CD14-positive monocyte (primary cell): Measurements from ENCODE around the gene UNC119B. TPM values are rescaled to one million over a fixed set of nuclear protein-coding genes. Genes with fewer than 3 reads are reported as not detected.

Experiments
- DNase-seq, 3 donors: peaks; one replicate each; pipeline ENCODE4 v3.0.0-alpha.2; 2011 to 2022
- H2AFZ ChIP-seq: 2 replicates; pipeline ENCODE4 v1.6.0; 2012; ENCODE audit warnings: mild to moderate bottlenecking, low read depth, low read length, inconsistent platforms; ENCODE audit not compliant: insufficient read depth, poor library complexity, severe bottlenecking
- H3K27ac ChIP-seq, 2 donors: 1 replicate in 1 of 2; 2 replicates in 1 of 2; pipeline ENCODE4 v1.5.1; 2012 to 2013; ENCODE audit warnings: low read length in 2 of 2, control low read depth in 1 of 2, inconsistent platforms in 1 of 2, low read depth in 1 of 2, mild to moderate bottlenecking in 1 of 2
- H3K27me3 ChIP-seq, 2 donors: one replicate each; pipeline versions ENCODE4 v1.6.0 to v1.6.1; 2011 to 2013; ENCODE audit warnings: low read length in 2 of 2; ENCODE audit not compliant: control insufficient read depth in 2 of 2, insufficient read depth in 2 of 2
- H3K36me3 ChIP-seq, 2 donors: replicated peaks in 1 of 2; 1 replicate in 1 of 2; 2 replicates in 1 of 2; pipeline versions ENCODE4 v1.5.1 to v1.6.1; 2012 to 2013; ENCODE audit warnings: low read length in 2 of 2, control low read depth in 1 of 2, inconsistent platforms in 1 of 2, mild to moderate bottlenecking in 1 of 2; ENCODE audit not compliant: insufficient read depth in 2 of 2, control insufficient read depth in 1 of 2
- H3K4me1 ChIP-seq, 2 donors: 1 replicate in 1 of 2; 2 replicates in 1 of 2; pipeline versions ENCODE4 v1.5.1 to v1.6.1; 2012 to 2013; ENCODE audit warnings: low read length in 2 of 2, control low read depth in 1 of 2, inconsistent platforms in 1 of 2, mild to moderate bottlenecking in 1 of 2, moderate library complexity in 1 of 2; ENCODE audit not compliant: insufficient read depth in 2 of 2, control insufficient read depth in 1 of 2
- H3K4me2 ChIP-seq: replicated peaks from 2 replicates; pipeline ENCODE3; 2012; ENCODE audit warnings: low read length, moderate library complexity, mild to moderate bottlenecking; ENCODE audit not compliant: poor library complexity, severe bottlenecking; ENCODE audit errors: extremely low read depth
- H3K4me3 ChIP-seq, 3 experiments: fragments of 200-600 bp in 1 of 3; sonication (generic) in 1 of 3; replicated peaks in 1 of 3; 1 replicate in 2 of 3; 2 replicates in 1 of 3; pipeline ENCODE4 v1.5.1; 2011 to 2013; ENCODE audit warnings: low read length in 3 of 3, mild to moderate bottlenecking in 3 of 3, control low read depth in 2 of 3, low read depth in 2 of 3, inconsistent platforms in 1 of 3, moderate library complexity in 1 of 3
- H3K79me2 ChIP-seq: 2 replicates; pipeline ENCODE4 v1.6.0; 2012; ENCODE audit warnings: mild to moderate bottlenecking, control low read depth, inconsistent platforms, low read length, moderate library complexity; ENCODE audit not compliant: insufficient read depth
- H3K9ac ChIP-seq: 2 replicates; pipeline ENCODE4 v1.6.0; 2017; ENCODE audit warnings: low read length, mild to moderate bottlenecking; ENCODE audit not compliant: insufficient read depth, poor library complexity, severe bottlenecking
- H3K9me3 ChIP-seq, 2 donors: replicated peaks in 1 of 2; 1 replicate in 1 of 2; 2 replicates in 1 of 2; pipeline versions ENCODE4 v1.5.1 to v1.6.1; 2012 to 2013; ENCODE audit warnings: low read length in 2 of 2, control low read depth in 1 of 2; ENCODE audit not compliant: control insufficient read depth in 1 of 2, insufficient read depth in 1 of 2
- H4K20me1 ChIP-seq: 2 replicates; pipeline ENCODE4 v1.6.0; 2012; ENCODE audit warnings: mild to moderate bottlenecking, low read length, control low read depth, moderate library complexity; ENCODE audit not compliant: insufficient read depth
- H3K27ac Mint-ChIP-seq, 7 donors: one replicate each; pipeline ENCODE4 v1.8.0; 2020; ENCODE audit warnings: mild to moderate bottlenecking in 7 of 7, mixed read lengths in 7 of 7, moderate library complexity in 6 of 7, inconsistent platforms in 2 of 7
- H3K27me3 Mint-ChIP-seq, 3 donors: one replicate each; pipeline ENCODE4 v1.8.0; 2021 to 2022; ENCODE audit warnings: low read depth in 3 of 3, mild to moderate bottlenecking in 3 of 3, mixed read lengths in 3 of 3, moderate library complexity in 3 of 3, inconsistent platforms in 1 of 3
- H3K36me3 Mint-ChIP-seq, 2 donors: one replicate each; pipeline ENCODE4 v1.8.0; 2020; ENCODE audit warnings: mixed read lengths in 2 of 2, inconsistent platforms in 1 of 2, mild to moderate bottlenecking in 1 of 2
- H3K4me1 Mint-ChIP-seq: one replicate; pipeline ENCODE4 v1.8.0; 2020; ENCODE audit warnings: mild to moderate bottlenecking, mixed read lengths
- H3K4me3 Mint-ChIP-seq, 2 donors: one replicate each; pipeline ENCODE4 v1.8.0; 2020; ENCODE audit warnings: mild to moderate bottlenecking in 2 of 2, mixed read lengths in 2 of 2, moderate library complexity in 1 of 2
- H3K9me3 Mint-ChIP-seq, 7 donors: one replicate each; pipeline ENCODE4 v1.8.0; 2020 to 2022; ENCODE audit warnings: mixed read lengths in 7 of 7, mild to moderate bottlenecking in 6 of 7, moderate library complexity in 6 of 7, inconsistent platforms in 2 of 7
- WGBS: methylation state at CpG from one replicate; pipeline ENCODE4 v1.1.5; 2013; ENCODE audit warnings: missing lambda C conversion rate; ENCODE audit not compliant: insufficient coverage; 5-methylcytosine and 5-hydroxymethylcytosine counted together
- intact Hi-C, 2 donors: fragments of 100-400 bp; cut with micrococcal nuclease; formaldehyde crosslinking; loops; one replicate each; pipeline versions ENCODE4 v1.15.0 to v1.15.1; 2023
- polyA plus RNA-seq, 3 donors: library from polyadenylated mRNA; depleted of rRNA in 1 of 3; unstranded in 2 of 3; stranded (reverse) in 1 of 3; fragments of 300-500 nt in 2 of 3; fragments of >200 nt in 1 of 3; fragmentation: Illumina TruSeq in 2 of 3; gene quantifications; 1 replicate in 2 of 3; 2 replicates in 1 of 3; pipeline ENCODE4 v1.2.3, GENCODE V29; 2012 to 2021
- TF ChIP-seq, protein P1 (sequence below): fragments of 200-600 bp; IDR thresholded peaks from one replicate; pipeline ENCODE4 v1.8.0; 2022; ENCODE audit warnings: antibody characterized with exemption, mild to moderate bottlenecking

The UNC119B gene
- polyA plus RNA-seq, 3 donors, result 1.1 to 9.1 (median 2.1) TPM

- TF ChIP-seq, protein P1, sequence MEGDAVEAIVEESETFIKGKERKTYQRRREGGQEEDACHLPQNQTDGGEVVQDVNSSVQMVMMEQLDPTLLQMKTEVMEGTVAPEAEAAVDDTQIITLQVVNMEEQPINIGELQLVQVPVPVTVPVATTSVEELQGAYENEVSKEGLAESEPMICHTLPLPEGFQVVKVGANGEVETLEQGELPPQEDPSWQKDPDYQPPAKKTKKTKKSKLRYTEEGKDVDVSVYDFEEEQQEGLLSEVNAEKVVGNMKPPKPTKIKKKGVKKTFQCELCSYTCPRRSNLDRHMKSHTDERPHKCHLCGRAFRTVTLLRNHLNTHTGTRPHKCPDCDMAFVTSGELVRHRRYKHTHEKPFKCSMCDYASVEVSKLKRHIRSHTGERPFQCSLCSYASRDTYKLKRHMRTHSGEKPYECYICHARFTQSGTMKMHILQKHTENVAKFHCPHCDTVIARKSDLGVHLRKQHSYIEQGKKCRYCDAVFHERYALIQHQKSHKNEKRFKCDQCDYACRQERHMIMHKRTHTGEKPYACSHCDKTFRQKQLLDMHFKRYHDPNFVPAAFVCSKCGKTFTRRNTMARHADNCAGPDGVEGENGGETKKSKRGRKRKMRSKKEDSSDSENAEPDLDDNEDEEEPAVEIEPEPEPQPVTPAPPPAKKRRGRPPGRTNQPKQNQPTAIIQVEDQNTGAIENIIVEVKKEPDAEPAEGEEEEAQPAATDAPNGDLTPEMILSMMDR, result no peak
- Histone ChIP-seq H3K4me3 (peak overlapping the region; percentile 66 to 84 (median 69)), H3K27me3 (no peaks in the 10 kb centered on the region), H3K79me2 (peaks cover 37% of the 10 kb centered on the region), H3K27ac (peak overlapping the region in 1 of 2 donors; percentile 54), H3K9me3 (no peaks in the 10 kb centered on the region), H3K36me3 (peaks cover 10 to 22% of the 10 kb centered on the region in 2 donors), H3K4me2 (peak overlapping the region; percentile 98), H3K4me1 (peaks cover 21 to 22% of the 10 kb centered on the region in 2 donors), H2AFZ (peak overlapping the region; percentile 95), H4K20me1 (peaks cover 10% of the 10 kb centered on the region), H3K9ac (peak overlapping the region; percentile 74)
- H3K36me3 Mint-ChIP-seq, result peaks cover 26 to 31% of the 10 kb centered on the region in 2 donors
- peak in 2 of 3 donors; percentile 8 to 9 for DNase-seq
- intact Hi-C loops, result loop anchor here (5.0 kb wide), 2 partner anchors 34 to 64 kb away; no protein-coding TSS in a partner anchor
- peaks cover 0 to 1% (median 0%) of the 10 kb centered on the region in 3 donors for H3K27me3 Mint-ChIP-seq
- H3K27ac Mint-ChIP-seq, result peak overlapping the region in 6 of 7 donors; percentile 31 to 87 (median 72)
- no peaks in the 10 kb centered on the region for H3K9me3 Mint-ChIP-seq
- 0% methylated on average over 28 of the region's 31 CpGs for WGBS
- H3K4me3 Mint-ChIP-seq, result peak overlapping the region; percentile 87 to 90
- H3K4me1 Mint-ChIP-seq, result peaks cover 22% of the 10 kb centered on the region
Measured at GRCh38 chr12:120710805-120711296, 593 bp downstream of the UNC119B start.

- peak overlapping the region; percentile 98 for H3K4me2 ChIP-seq
- H3K4me3 Mint-ChIP-seq, result peak overlapping the region; percentile 87 to 90
- peaks cover 16 to 27% of the 10 kb centered on the region in 2 donors for H3K36me3 ChIP-seq
- H3K9me3 Mint-ChIP-seq, result no peaks in the 10 kb centered on the region
- TF ChIP-seq, protein P1, result no peak
- peaks cover 10% of the 10 kb centered on the region for H4K20me1 ChIP-seq
- peaks cover 21 to 22% of the 10 kb centered on the region in 2 donors for H3K4me1 ChIP-seq
- peak overlapping the region; percentile 95 for H2AFZ ChIP-seq
- no peaks in the 10 kb centered on the region for H3K27me3 ChIP-seq
- DNase-seq, result no peak
- H3K79me2 ChIP-seq, result peaks cover 37% of the 10 kb centered on the region
- peak overlapping the region; percentile 74 for H3K9ac ChIP-seq
- WGBS, result 43% methylated on average over 6 of the region's 6 CpGs
- peaks cover 22% of the 10 kb centered on the region for H3K4me1 Mint-ChIP-seq
- H3K27ac Mint-ChIP-seq, result peak overlapping the region in 4 of 7 donors; percentile 8 to 87 (median 72)
- intact Hi-C loops, result loop anchor here (5.0 kb wide), 2 partner anchors 34 to 64 kb away; no protein-coding TSS in a partner anchor
- H3K9me3 ChIP-seq, result no peaks in the 10 kb centered on the region
- H3K4me3 ChIP-seq, result peak overlapping the region in 2 of 3 experiments; percentile 69 to 84
- peaks cover 29 to 34% of the 10 kb centered on the region in 2 donors for H3K36me3 Mint-ChIP-seq
- H3K27me3 Mint-ChIP-seq, result no peaks in the 10 kb centered on the region
- peak overlapping the region in 1 of 2 donors; percentile 54 for H3K27ac ChIP-seq
Measured at GRCh38 chr12:120711411-120711810, 1.2 kb downstream of the UNC119B start.
